Measurements from ENCODE around the gene HES7. TPM values are rescaled to one million over a fixed set of nuclear protein-coding genes. Genes with fewer than 3 reads are reported as not detected.

The HES7 gene
- total RNA-seq, 1 donor from 2014 or later = 1.3 TPM

- Histone ChIP-seq H3K4me3 (ENCODE audit: low read depth, low read length) (no peak overlapping the region), H3K36me3 (ENCODE audit: control insufficient read depth, insufficient read depth, low read length) (no peaks in the 10 kb centered on the region), H3K27me3 (ENCODE audit: control insufficient read depth, insufficient read depth, low read length) (peaks cover 17% of the 10 kb centered on the region)
- no peak for TF ChIP-seq CTCF (IDR thresholded peaks at IDR 0.05; ENCODE audit: insufficient read depth, low read length, severe bottlenecking)
- no peak for FAIRE-seq
- no peak for DNase-seq (ENCODE audit: low read depth)
Observed at GRCh38 chr17:8074554-8074953, 49.4 kb downstream of the HES7 start.

GRCh38 chr17:8073627-8074484 lies 50.0 kb downstream of the HES7 start:
- H3K4me3 ChIP-seq (ENCODE audit: low read depth, low read length) = peak overlapping the region; percentile 32
- H3K36me3 ChIP-seq (ENCODE audit: control insufficient read depth, insufficient read depth, low read length) = no peaks in the 10 kb centered on the region
- peak; percentile 94 for FAIRE-seq
- peaks cover 17% of the 10 kb centered on the region for H3K27me3 ChIP-seq (ENCODE audit: control insufficient read depth, insufficient read depth, low read length)
- TF ChIP-seq CTCF (IDR thresholded peaks at IDR 0.05; ENCODE audit: insufficient read depth, low read length, severe bottlenecking) = peak; percentile 100
- peak; percentile 64 for DNase-seq (ENCODE audit: low read depth)

GRCh38 chr17:8072729-8073461 lies 51.0 kb downstream of the HES7 start:
- peaks cover 17% of the 10 kb centered on the region for H3K27me3 ChIP-seq (ENCODE audit: control insufficient read depth, insufficient read depth, low read length)
- FAIRE-seq = no peak
- H3K36me3 ChIP-seq (ENCODE audit: control insufficient read depth, insufficient read depth, low read length) = no peaks in the 10 kb centered on the region
- no peak for DNase-seq (ENCODE audit: low read depth)
- H3K4me3 ChIP-seq (ENCODE audit: low read depth, low read length) = peak overlapping the region; percentile 32
- TF ChIP-seq CTCF (IDR thresholded peaks at IDR 0.05; ENCODE audit: insufficient read depth, low read length, severe bottlenecking) = no peak

- H3K27me3 ChIP-seq (ENCODE audit: control insufficient read depth, insufficient read depth, low read length) = peaks cover 17% of the 10 kb centered on the region
- no peaks in the 10 kb centered on the region for H3K36me3 ChIP-seq (ENCODE audit: control insufficient read depth, insufficient read depth, low read length)
- H3K4me3 ChIP-seq (ENCODE audit: low read depth, low read length) = no peak overlapping the region
- TF ChIP-seq CTCF (IDR thresholded peaks at IDR 0.05; ENCODE audit: insufficient read depth, low read length, severe bottlenecking) = no peak
- FAIRE-seq = no peak
- no peak for DNase-seq (ENCODE audit: low read depth)
Observed at GRCh38 chr17:8072341-8072728, 51.6 kb downstream of the HES7 start.

GRCh38 chr17:8071496-8071895 lies 52.4 kb downstream of the HES7 start:
- H3K27me3 ChIP-seq (ENCODE audit: control insufficient read depth, insufficient read depth, low read length) = peaks cover 17% of the 10 kb centered on the region
- DNase-seq (ENCODE audit: low read depth) = no peak

More at GRCh38 chr17:8071496-8071895, 52.4 kb downstream of the HES7 start:
- no peak for TF ChIP-seq CTCF (IDR thresholded peaks at IDR 0.05; ENCODE audit: insufficient read depth, low read length, severe bottlenecking)
- FAIRE-seq = no peak
- Histone ChIP-seq H3K36me3 (ENCODE audit: control insufficient read depth, insufficient read depth, low read length) (no peaks in the 10 kb centered on the region), H3K4me3 (ENCODE audit: low read depth, low read length) (no peak overlapping the region)

Other genes starting within 250 kb of the HES7 start
- 41.3 and 98.2 TPM in 2 replicates for gene CHD3, start 235.3 kb downstream of the HES7 start, total RNA-seq
- gene RNF227, start 207.8 kb downstream of the HES7 start, total RNA-seq = 7.8 and 8.2 TPM in 2 replicates
- 0.79 and 0.90 TPM in 2 replicates for gene KCNAB3, start 194.2 kb downstream of the HES7 start, total RNA-seq
- 16.8 and 27.9 TPM in 2 replicates for gene TRAPPC1, start 192.2 kb downstream of the HES7 start, total RNA-seq
- gene CNTROB, start 191.9 kb downstream of the HES7 start, total RNA-seq = 8.2 and 12.2 TPM in 2 replicates
- 0.13 TPM in 1 of 2 replicates, not detected in the other for gene GUCY2D, start 121.5 kb downstream of the HES7 start, total RNA-seq
- gene ALOX15B, start 85.0 kb downstream of the HES7 start, total RNA-seq = 5.8 and 20.6 TPM in 2 replicates
- 0.26 and 2.0 TPM in 2 replicates for gene ALOX12B, start 36.4 kb downstream of the HES7 start, total RNA-seq
- gene ALOXE3, start 5.6 kb downstream of the HES7 start, total RNA-seq = 1.3 and 2.0 TPM in 2 replicates
- gene PER1, start 28.3 kb upstream of the HES7 start, total RNA-seq = 21.9 and 26.4 TPM in 2 replicates
- 2.1 and 4.4 TPM in 2 replicates for gene VAMP2, start 38.8 kb upstream of the HES7 start, total RNA-seq
- gene TMEM107, start 52.3 kb upstream of the HES7 start, total RNA-seq = 20.2 and 24.2 TPM in 2 replicates
- gene BORCS6, start 66.1 kb upstream of the HES7 start, total RNA-seq = 6.5 and 6.8 TPM in 2 replicates
- gene AURKB, start 86.5 kb upstream of the HES7 start, total RNA-seq = 0.64 and 1.6 TPM in 2 replicates
- 2.9 and 5.6 TPM in 2 replicates for gene CTC1, start 124.0 kb upstream of the HES7 start, total RNA-seq
- gene PFAS, start 125.2 kb upstream of the HES7 start, total RNA-seq = 5.8 and 9.5 TPM in 2 replicates
- 11.1 and 11.8 TPM in 2 replicates for gene RANGRF, start 164.6 kb upstream of the HES7 start, total RNA-seq
- gene SLC25A35, start 171.3 kb upstream of the HES7 start, total RNA-seq = 0.26 and 0.38 TPM in 2 replicates
- not detected in 2 replicates for gene ARHGEF15, start 186.1 kb upstream of the HES7 start, total RNA-seq
- gene ODF4, start 215.7 kb upstream of the HES7 start, total RNA-seq = not detected in 2 replicates